Astrocyte of the cerebellum (primary cell): ENCODE results near the gene MEGF11.

Source experiments
- DNase-seq: peaks from one replicate; pipeline ENCODE4 v3.0.0-alpha.2; 2011; ENCODE audit warnings: low read depth
- H3K4me3 ChIP-seq: 2 replicates; pipeline ENCODE4 v1.5.1; 2011; ENCODE audit warnings: mild to moderate bottlenecking, low read depth, low read length, moderate library complexity
- in situ Hi-C: cut with HindIII; loops from 2 replicates; pipeline ENCODE4 v1.10.0; 2017; ENCODE audit warnings: low sequenced_read_pairs
- TF ChIP-seq, protein P1 (sequence below): IDR thresholded peaks from 2 replicates; pipeline ENCODE4 v1.5.1; 2012; ENCODE audit warnings: low read length, low read depth, moderate library complexity, mild to moderate bottlenecking; ENCODE audit errors: missing control alignments

MEGF11 gene

DNA sequence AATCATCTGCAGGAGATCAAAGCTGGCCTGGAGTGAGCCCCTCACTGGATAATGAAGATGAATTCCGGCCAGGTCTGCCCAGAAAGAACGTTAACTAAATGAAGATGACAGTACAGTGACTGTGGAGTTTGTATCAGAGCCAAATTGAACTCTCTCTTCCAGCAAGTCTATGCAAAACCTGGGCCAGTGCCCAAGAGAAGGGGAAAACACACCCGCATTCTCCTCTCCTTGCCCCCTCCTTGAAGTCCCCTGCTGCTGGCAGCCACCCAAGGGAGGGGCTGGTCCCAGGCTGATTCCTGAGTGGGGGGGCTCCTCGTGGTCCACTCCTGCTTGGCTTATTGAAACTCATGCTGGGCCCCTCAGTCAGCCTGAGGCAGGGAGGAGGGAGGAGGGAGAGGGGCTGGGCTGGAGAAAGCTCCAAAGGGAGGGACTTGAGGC lies 228.5 kb downstream of the MEGF11 start:
- H3K4me3 ChIP-seq: no peak overlapping the region
- peak; percentile 28 for DNase-seq
- in situ Hi-C loops: no loop called here
- TF ChIP-seq, protein P1, sequence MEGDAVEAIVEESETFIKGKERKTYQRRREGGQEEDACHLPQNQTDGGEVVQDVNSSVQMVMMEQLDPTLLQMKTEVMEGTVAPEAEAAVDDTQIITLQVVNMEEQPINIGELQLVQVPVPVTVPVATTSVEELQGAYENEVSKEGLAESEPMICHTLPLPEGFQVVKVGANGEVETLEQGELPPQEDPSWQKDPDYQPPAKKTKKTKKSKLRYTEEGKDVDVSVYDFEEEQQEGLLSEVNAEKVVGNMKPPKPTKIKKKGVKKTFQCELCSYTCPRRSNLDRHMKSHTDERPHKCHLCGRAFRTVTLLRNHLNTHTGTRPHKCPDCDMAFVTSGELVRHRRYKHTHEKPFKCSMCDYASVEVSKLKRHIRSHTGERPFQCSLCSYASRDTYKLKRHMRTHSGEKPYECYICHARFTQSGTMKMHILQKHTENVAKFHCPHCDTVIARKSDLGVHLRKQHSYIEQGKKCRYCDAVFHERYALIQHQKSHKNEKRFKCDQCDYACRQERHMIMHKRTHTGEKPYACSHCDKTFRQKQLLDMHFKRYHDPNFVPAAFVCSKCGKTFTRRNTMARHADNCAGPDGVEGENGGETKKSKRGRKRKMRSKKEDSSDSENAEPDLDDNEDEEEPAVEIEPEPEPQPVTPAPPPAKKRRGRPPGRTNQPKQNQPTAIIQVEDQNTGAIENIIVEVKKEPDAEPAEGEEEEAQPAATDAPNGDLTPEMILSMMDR: no peak

DNA sequence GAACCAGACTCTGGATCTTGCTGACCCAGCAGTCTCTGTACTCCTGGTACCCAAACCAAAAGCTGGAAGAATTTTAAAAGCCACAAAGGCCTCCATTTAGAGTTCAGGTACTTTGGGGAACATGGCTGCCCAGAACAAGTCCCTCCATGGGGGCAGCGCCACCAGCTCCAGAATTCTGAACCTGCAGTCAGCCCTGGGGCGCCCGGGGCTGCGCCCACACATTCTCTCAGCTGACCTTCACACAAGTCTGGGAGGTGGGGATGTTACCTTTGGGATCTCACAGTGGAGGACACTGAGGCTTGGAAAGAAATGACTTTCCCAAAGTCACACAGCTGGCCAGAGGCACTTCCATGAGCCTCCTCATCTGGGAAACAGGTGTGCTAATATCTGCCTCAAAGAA lies 229.4 kb downstream of the MEGF11 start:
- TF ChIP-seq, protein P1: no peak
- H3K4me3 ChIP-seq: no peak overlapping the region
- in situ Hi-C loops: no loop called here
- DNase-seq: no peak

DNA sequence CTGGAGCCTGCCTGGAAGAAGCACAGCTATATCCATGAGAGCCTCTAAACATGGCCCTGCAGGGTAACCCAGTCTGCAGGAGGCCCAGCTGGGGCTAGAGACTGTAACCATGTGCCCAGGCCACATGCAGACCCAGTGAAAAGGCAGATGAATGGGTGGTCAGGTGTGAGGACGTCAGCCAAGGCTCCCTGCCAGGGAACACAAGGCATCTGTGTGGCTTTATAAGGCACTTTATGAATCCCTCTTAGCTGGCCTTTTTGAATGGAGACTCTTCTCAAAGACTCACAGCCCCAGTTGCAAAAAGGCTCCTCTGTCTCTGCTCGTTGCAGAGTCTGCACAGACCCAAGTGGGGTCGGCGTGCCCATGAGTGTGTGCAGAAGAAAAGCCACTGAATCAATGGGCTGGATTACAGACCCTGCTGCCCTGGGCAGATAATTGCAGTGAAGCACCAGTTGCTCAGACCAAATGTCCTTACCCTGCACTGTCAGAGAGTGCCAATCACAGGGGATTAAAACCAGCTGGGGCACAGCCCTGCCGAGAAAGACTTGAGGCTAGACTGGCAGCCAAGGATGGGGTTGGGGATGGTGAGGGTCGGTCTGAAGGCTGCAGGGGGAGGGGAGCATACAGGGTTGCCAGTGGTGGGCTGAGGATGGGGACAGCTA lies 230.1 kb downstream of the MEGF11 start:
- TF ChIP-seq, protein P1: no peak
- H3K4me3 ChIP-seq: no peak overlapping the region
- DNase-seq: peak; percentile 36
- in situ Hi-C loops: no loop called here

DNA sequence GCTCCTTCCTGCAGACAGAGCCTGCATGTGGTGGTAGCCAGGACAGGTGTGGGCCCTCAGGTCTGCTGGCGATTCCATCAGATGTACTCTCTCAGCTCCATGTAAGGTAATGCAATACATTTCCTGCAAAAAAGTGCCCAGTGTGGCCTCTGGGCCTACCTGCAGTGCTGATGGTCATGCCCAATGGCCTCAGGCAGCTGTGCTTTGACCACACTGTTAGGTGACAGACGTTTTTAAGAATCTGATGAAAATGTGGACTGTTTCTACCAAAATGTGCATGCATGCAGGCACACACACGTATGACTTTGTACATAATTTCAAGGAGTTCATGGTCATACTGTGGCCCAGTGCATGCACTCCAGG lies 231.4 kb downstream of the MEGF11 start:
- in situ Hi-C loops: no loop called here
- DNase-seq: no peak
- TF ChIP-seq, protein P1: no peak
- H3K4me3 ChIP-seq: no peak overlapping the region

DNA sequence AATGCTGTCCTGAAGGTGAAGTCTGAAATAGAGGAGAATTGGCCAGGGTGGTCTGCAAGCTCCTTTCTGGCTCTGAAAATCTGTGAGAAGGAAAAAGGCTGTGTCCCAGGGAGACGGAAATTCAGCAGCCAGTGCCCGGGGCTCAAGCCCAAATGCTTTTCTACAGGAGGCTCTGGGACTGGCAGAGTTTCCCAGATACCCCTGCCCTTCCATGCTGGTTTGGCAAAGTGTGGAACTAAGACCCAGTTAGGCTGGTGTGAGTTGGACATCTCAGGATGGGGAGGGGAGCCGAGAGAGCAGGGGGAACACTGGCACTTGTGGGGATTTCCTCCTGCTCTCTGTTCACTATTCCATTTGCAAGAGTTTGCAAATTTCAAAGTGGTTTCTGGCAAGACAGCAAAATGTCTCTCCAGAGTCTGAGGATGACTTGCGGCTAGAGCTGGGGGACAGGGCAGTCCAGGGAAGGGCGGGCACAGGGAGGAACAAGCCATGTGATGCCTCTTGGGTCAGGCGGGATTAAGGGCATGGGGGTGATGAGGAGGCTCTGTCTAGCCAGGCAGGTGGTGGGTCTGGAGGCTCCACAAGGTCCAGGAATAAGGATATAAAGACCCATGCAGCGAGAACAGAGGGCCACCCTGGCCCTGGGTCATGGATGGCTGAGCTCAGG lies 231.9 kb downstream of the MEGF11 start:
- H3K4me3 ChIP-seq: no peak overlapping the region
- TF ChIP-seq, protein P1: no peak
- in situ Hi-C loops: no loop called here
- DNase-seq: no peak

DNA sequence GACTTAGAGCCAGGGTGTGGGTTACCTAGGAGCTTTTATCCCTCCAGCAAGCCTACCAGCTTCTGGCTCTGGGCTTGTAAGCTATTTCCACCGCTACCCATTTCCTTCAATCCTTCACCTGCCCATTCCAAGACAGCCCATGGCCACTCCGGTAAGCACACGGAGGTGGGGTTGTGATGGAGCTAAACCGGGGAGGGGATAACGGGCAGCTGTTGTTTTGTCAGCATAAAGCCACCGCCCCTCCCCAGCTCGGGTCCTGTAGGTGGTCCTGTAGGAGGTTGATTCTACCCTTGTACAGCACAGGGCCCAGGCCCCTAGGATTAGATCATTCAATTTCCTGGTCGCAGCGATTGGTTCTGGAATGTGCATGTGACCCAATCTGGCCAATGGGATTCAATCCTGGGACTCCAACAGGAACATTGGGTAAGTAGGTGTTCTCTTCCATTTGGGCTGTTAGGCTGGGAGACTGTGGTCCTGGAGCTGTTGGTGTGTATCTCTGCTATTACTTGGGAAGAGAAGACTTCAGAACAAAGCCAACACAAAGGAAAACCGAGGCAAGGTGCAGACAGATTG lies 233.6 kb downstream of the MEGF11 start:
- TF ChIP-seq, protein P1: no peak
- in situ Hi-C loops: no loop called here
- H3K4me3 ChIP-seq: no peak overlapping the region
- no peak for DNase-seq
